RPMI7951 (cell line): ENCODE results near the gene HES7. TPM values are rescaled to one million over a fixed set of nuclear protein-coding genes. Genes with fewer than 3 reads are reported as not detected.

Experiments
- DNase-seq: peaks from one replicate; pipeline ENCODE4 v3.0.0-alpha.2; 2012; ENCODE audit warnings: low read depth
- total RNA-seq: library from RNA; depleted of rRNA; stranded (reverse); fragments of >200 nt; shearing (Covaris generic); gene quantifications from 2 replicates; pipeline ENCODE4 v1.2.3, GENCODE V29; 2014

Gene HES7
- total RNA-seq, 1 experiment from 2014 or later, result 0.48 TPM

GRCh38 chr17:8155231-8155995 lies 31.5 kb upstream of the HES7 start:
- DNase-seq, result no peak

- no peak for DNase-seq
These were observed 30.8 kb upstream of the HES7 start for GRCh38 chr17:8154608-8155155.

- DNase-seq, result peak; percentile 96
These were observed 30.2 kb upstream of the HES7 start for GRCh38 chr17:8153957-8154607.

- peak; percentile 87 for DNase-seq
These were observed 29.6 kb upstream of the HES7 start for GRCh38 chr17:8153525-8153956.

- DNase-seq, result no peak
These were observed 29.1 kb upstream of the HES7 start for GRCh38 chr17:8153031-8153451.

- peak; percentile 92 for DNase-seq
These were observed 28.3 kb upstream of the HES7 start, which contains the start of gene PER1 for GRCh38 chr17:8152112-8152775. Gene PER1, minus strand, starts transcription at chr17:8152404. Its CDS starts 1,698 bp downstream, at chr17:8150706.

GRCh38 chr17:8151641-8152111 lies 27.8 kb upstream of the HES7 start:
- peak; percentile 46 for DNase-seq

- peak; percentile 75 for DNase-seq
These were observed 27.3 kb upstream of the HES7 start for GRCh38 chr17:8151120-8151640.

- no peak for DNase-seq
These were observed 26.6 kb upstream of the HES7 start for GRCh38 chr17:8150194-8151119.

GRCh38 chr17:8149419-8150193 lies 25.7 kb upstream of the HES7 start:
- no peak for DNase-seq

- no peak for DNase-seq
These were observed 24.7 kb upstream of the HES7 start for GRCh38 chr17:8148560-8148959.

- DNase-seq, result no peak
These were observed 24.0 kb upstream of the HES7 start for GRCh38 chr17:8147805-8148404.

GRCh38 chr17:8147141-8147804 lies 23.4 kb upstream of the HES7 start:
- no peak for DNase-seq

GRCh38 chr17:8146381-8147140 lies 22.7 kb upstream of the HES7 start:
- no peak for DNase-seq

- no peak for DNase-seq
These were observed 21.9 kb upstream of the HES7 start for GRCh38 chr17:8145811-8146210.

GRCh38 chr17:8144401-8145231 lies 20.7 kb upstream of the HES7 start:
- DNase-seq, result no peak
